GM21367 (cell line): ENCODE measurements around the gene GRIA3.
A peak's percentile ranks its signal among the peaks of the same experiment; 100 is the strongest.
"Not testable (repeated sequence)": the region's sequence is repeated elsewhere in the genome, so short reads cannot be mapped to it uniquely, and the experiment has no call there.

Experiments used
- ATAC-seq: cut with Tn5 transposase; IDR thresholded peaks from one replicate; pipeline ENCODE4 v1.9.1; 2021; ENCODE audit not compliant: unreplicated experiment

GRIA3 gene

GRCh38 chrX:123339221-123339905, 155.3 kb downstream of the GRIA3 start:
- no peak for ATAC-seq

GRCh38 chrX:123340696-123341095, 156.6 kb downstream of the GRIA3 start:
- no peak for ATAC-seq

- ATAC-seq, result no peak
Measured at GRCh38 chrX:123348468-123348867, 164.4 kb downstream of the GRIA3 start.

- no peak for ATAC-seq
Measured at GRCh38 chrX:123350226-123350625, 166.1 kb downstream of the GRIA3 start.

GRCh38 chrX:123357941-123358340, 173.9 kb downstream of the GRIA3 start:
- ATAC-seq, result peak; percentile 98

- no peak for ATAC-seq
Measured at GRCh38 chrX:123358457-123358856, 174.4 kb downstream of the GRIA3 start.

- no peak for ATAC-seq
Measured at GRCh38 chrX:123361371-123361770, 177.3 kb downstream of the GRIA3 start.

- not testable (repeated sequence) for ATAC-seq
Measured at GRCh38 chrX:123386196-123386595, 202.1 kb downstream of the GRIA3 start.

- ATAC-seq, result no peak
Measured at GRCh38 chrX:123392921-123393320, 208.8 kb downstream of the GRIA3 start.

GRCh38 chrX:123399709-123400108, 215.6 kb downstream of the GRIA3 start:
- no peak for ATAC-seq

- ATAC-seq, result no peak
Measured at GRCh38 chrX:123405231-123405630, 221.2 kb downstream of the GRIA3 start.

GRCh38 chrX:123408821-123409737, 225.0 kb downstream of the GRIA3 start:
- ATAC-seq, result no peak

GRCh38 chrX:123422875-123423274, 238.8 kb downstream of the GRIA3 start:
- no peak for ATAC-seq

- ATAC-seq, result peak; percentile 80
Measured at GRCh38 chrX:123424546-123424945, 240.5 kb downstream of the GRIA3 start.

GRCh38 chrX:123425471-123425870, 241.4 kb downstream of the GRIA3 start:
- no peak for ATAC-seq

- no peak for ATAC-seq
Measured at GRCh38 chrX:123425904-123426303, 241.8 kb downstream of the GRIA3 start.

GRCh38 chrX:123432361-123433150, 248.5 kb downstream of the GRIA3 start:
- no peak for ATAC-seq

GRCh38 chrX:123436512-123437136, 252.5 kb downstream of the GRIA3 start:
- no peak for ATAC-seq

- not testable (repeated sequence) for ATAC-seq
Measured at GRCh38 chrX:123439926-123440325, 255.8 kb downstream of the GRIA3 start.

GRCh38 chrX:123442764-123443163, 258.7 kb downstream of the GRIA3 start:
- no peak for ATAC-seq

GRCh38 chrX:123447506-123447905, 263.4 kb downstream of the GRIA3 start:
- no peak for ATAC-seq
